RWPE2 (cell line): ENCODE measurements around the gene PDLIM3.

ENCODE experiments used
- ATAC-seq: fragments of 200-7000 bp; cut with Tn5 transposase; 3 replicates; pipeline ENCODE4 v1.9.1; 2021; ENCODE audit warnings: low read depth
- DNase-seq: peaks from one replicate; pipeline ENCODE4 v3.0.0-alpha.2; 2020; ENCODE audit warnings: low spot score
- H3K27ac ChIP-seq: fragments of 450-650 bp; 2 replicates; pipeline ENCODE4 v1.5.1; 2017; ENCODE audit warnings: mild to moderate bottlenecking; ENCODE audit not compliant: poor library complexity, severe bottlenecking
- H3K27me3 ChIP-seq: fragments of 250-450 bp; sonication (Bioruptor Pico); 2 replicates; pipeline ENCODE4 v1.5.1; 2021; ENCODE audit warnings: mild to moderate bottlenecking, moderate library complexity; ENCODE audit not compliant: insufficient read depth, poor library complexity, severe bottlenecking
- H3K36me3 ChIP-seq: fragments of 250-450 bp; sonication (Bioruptor Pico); 2 replicates; pipeline ENCODE4 v1.5.1; 2020; ENCODE audit warnings: low read depth, mild to moderate bottlenecking, moderate library complexity
- H3K4me1 ChIP-seq: fragments of 250-450 bp; sonication (Bioruptor Pico); 2 replicates; pipeline ENCODE4 v1.5.1; 2021; ENCODE audit warnings: mild to moderate bottlenecking, moderate library complexity; ENCODE audit not compliant: insufficient read depth, poor library complexity, severe bottlenecking
- H3K4me3 ChIP-seq: fragments of 250-450 bp; sonication (Bioruptor Pico); 2 replicates; pipeline ENCODE4 v1.5.1; 2021; ENCODE audit warnings: mild to moderate bottlenecking, moderate library complexity; ENCODE audit not compliant: severe bottlenecking
- H3K9me3 ChIP-seq: fragments of 250-450 bp; sonication (Bioruptor Pico); 2 replicates; pipeline ENCODE4 v1.5.1; 2021; ENCODE audit warnings: mild to moderate bottlenecking, moderate library complexity; ENCODE audit not compliant: severe bottlenecking
- CTCF ChIP-seq: fragments of 450-650 bp; IDR thresholded peaks from one replicate; pipeline ENCODE4 v1.5.1; 2017; ENCODE audit warnings: mild to moderate bottlenecking, moderate library complexity; ENCODE audit not compliant: poor library complexity, severe bottlenecking

PDLIM3 gene

GRCh38 chr4:185578284-185578683, 43.0 kb upstream of the PDLIM3 start:
- H3K27me3 ChIP-seq, result no peaks in the 10 kb centered on the region
- H3K27ac ChIP-seq, result no peak overlapping the region
- no peaks in the 10 kb centered on the region for H3K36me3 ChIP-seq
- no peak overlapping the region for H3K4me3 ChIP-seq
- ATAC-seq (no peak), DNase-seq (no peak)
- peaks cover 13% of the 10 kb centered on the region for H3K4me1 ChIP-seq
- no peaks in the 10 kb centered on the region for H3K9me3 ChIP-seq
- no peak for TF ChIP-seq CTCF

GRCh38 chr4:185576962-185577950, 41.9 kb upstream of the PDLIM3 start:
- H3K4me3 ChIP-seq, result no peak overlapping the region
- TF ChIP-seq CTCF, result no peak
- no peaks in the 10 kb centered on the region for H3K36me3 ChIP-seq
- H3K4me1 ChIP-seq, result peaks cover 16% of the 10 kb centered on the region
- ATAC-seq (no peak), DNase-seq (no peak)
- no peaks in the 10 kb centered on the region for H3K9me3 ChIP-seq
- H3K27me3 ChIP-seq, result no peaks in the 10 kb centered on the region
- H3K27ac ChIP-seq, result no peak overlapping the region

GRCh38 chr4:185576314-185576961, 41.1 kb upstream of the PDLIM3 start:
- Histone ChIP-seq H3K4me3 (no peak overlapping the region), H3K9me3 (no peaks in the 10 kb centered on the region), H3K4me1 (peaks cover 16% of the 10 kb centered on the region), H3K36me3 (no peaks in the 10 kb centered on the region), H3K27me3 (no peaks in the 10 kb centered on the region), H3K27ac (no peak overlapping the region)
- ATAC-seq (no peak), DNase-seq (no peak)
- TF ChIP-seq CTCF, result no peak

- peak; percentile 99 for ATAC-seq
- peak; percentile 61 for DNase-seq
- H3K27ac ChIP-seq, result peak overlapping the region; percentile 60
These were observed 38.4 kb upstream of the PDLIM3 start for GRCh38 chr4:185573651-185574199.

More at GRCh38 chr4:185573651-185574199, 38.4 kb upstream of the PDLIM3 start:
- H3K4me3 ChIP-seq, result no peak overlapping the region
- H3K4me1 ChIP-seq, result peaks cover 16% of the 10 kb centered on the region
- H3K27me3 ChIP-seq, result no peaks in the 10 kb centered on the region
- H3K36me3 ChIP-seq, result no peaks in the 10 kb centered on the region
- no peak for TF ChIP-seq CTCF
- no peaks in the 10 kb centered on the region for H3K9me3 ChIP-seq
